Adrenal gland (tissue), 12 donors: ENCODE measurements around the gene GLB1L. TPM values are rescaled to one million over a fixed set of nuclear protein-coding genes. Genes with fewer than 3 reads are reported as not detected.
A peak's percentile ranks its signal among the peaks of the same experiment; 100 is the strongest.

Experiments
- DNase-seq, 7 donors: peaks; one replicate each; pipeline ENCODE4 v3.0.0-alpha.2; 2019 to 2020
- H3K27ac ChIP-seq, 5 donors: fragments of 200-600 bp; sonication (generic) in 4 of 5; 1 replicate in 3 of 5; 2 replicates in 2 of 5; pipeline versions ENCODE4 v1.5.1 to v1.8.0; 2016 to 2020; ENCODE audit warnings: mild to moderate bottlenecking in 1 of 5
- H3K27me3 ChIP-seq: fragments of 200-600 bp; 2 replicates; pipeline ENCODE4 v1.8.0; 2021
- H3K36me3 ChIP-seq, 2 donors: fragments of 200-600 bp; replicated peaks in 1 of 2; 1 replicate in 1 of 2; 2 replicates in 1 of 2; pipeline versions ENCODE4 v1.5.1 to v1.8.0; 2018 to 2022
- H3K4me1 ChIP-seq, 2 donors: fragments of 200-600 bp; replicated peaks in 1 of 2; 1 replicate in 1 of 2; 2 replicates in 1 of 2; pipeline versions ENCODE4 v1.5.1 to v1.8.0; 2018 to 2021
- H3K4me3 ChIP-seq, 4 donors: fragments of 200-600 bp; sonication (generic) in 3 of 4; one replicate each; pipeline ENCODE4 v1.5.1; 2016 to 2018
- H3K9me3 ChIP-seq, 3 donors: fragments of 200-600 bp; sonication (generic) in 1 of 3; replicated peaks in 1 of 3; 1 replicate in 2 of 3; 2 replicates in 1 of 3; pipeline versions ENCODE4 v1.5.1 to v1.8.0; 2016 to 2021
- CTCF ChIP-seq, 6 experiments: fragments of 450-650 bp in 4 of 6; fragments of 200-600 bp in 2 of 6; sonication (generic) in 1 of 6; IDR thresholded peaks; 1 replicate in 5 of 6; 2 replicates in 1 of 6; pipeline versions ENCODE4 v1.5.1 to v1.8.0; 2016 to 2021; ENCODE audit warnings: antibody characterized with exemption in 6 of 6, mild to moderate bottlenecking in 2 of 6, moderate library complexity in 1 of 6
- POLR2A ChIP-seq, 2 donors: fragments of 450-650 bp; IDR thresholded peaks; one replicate each; pipeline ENCODE4 v1.6.1; 2017; ENCODE audit warnings: antibody characterized with exemption in 2 of 2, mild to moderate bottlenecking in 2 of 2, moderate library complexity in 1 of 2
- WGBS, 4 donors: extraction: QIAGEN DNeasy Blood & Tissue Kit in 2 of 4; methylation state at CpG; one replicate each; pipeline versions ENCODE4 v1.1.5 to v1.1.7; 2013 to 2017; 5-methylcytosine and 5-hydroxymethylcytosine counted together
- intact Hi-C, 2 donors: fragments of 100-400 bp; cut with DNase I; formaldehyde crosslinking; loops; one replicate each; pipeline versions ENCODE4 v1.14.1 to v1.15.0; 2022 to 2023
- polyA plus RNA-seq, 3 donors: library from polyadenylated mRNA; stranded (reverse); fragments of 200-250 nt in 2 of 3; fragments of 350-450 nt in 1 of 3; fragmentation: Illumina TruSeq in 1 of 3; extraction: RNeasy Lipid Tissue Mini Kit (QIAGEN cat#74804) in 1 of 3; gene quantifications; one replicate each; pipeline ENCODE4 v1.2.3, GENCODE V29; 2013 to 2014
- total RNA-seq, 9 donors: library from RNA; depleted of rRNA in 4 of 9; stranded (reverse); fragments of >200 nt in 4 of 9; fragments of 120-200 nt in 1 of 9; fragmentation: NEBNext Ultra II Directional in 1 of 9; extraction: Animal tissue kit (Norgen Biotek cat#: 25700) in 1 of 9; gene quantifications; one replicate each; pipeline versions ENCODE4 v1.1.0 to v1.2.4, GENCODE V29; 2013 to 2023
- donor health status: healthy with polysubstance abuse.
- donor health status: Bipolar disorder and iron deficiency.
- donor health status: DM: yes; HTN: yes; CAD: no.
- donor health status: DM: no; HTN: no; CAD: no.
- donor health status: DM: no; HTN: no; CAD: no.
- donor health status: DM: yes; HTN: yes; CAD: no.

Gene GLB1L
- total and polyA plus RNA-seq, 12 donors: 6.3 to 25.0 (median 14.5) TPM

GRCh38 chr2:219272356-219272755, 27.1 kb upstream of the GLB1L start:
- DNase-seq: no peak
- Histone ChIP-seq H3K27me3 (no peaks in the 10 kb centered on the region), H3K4me1 (peaks cover 0 to 14% of the 10 kb centered on the region in 2 donors), H3K9me3 (no peaks in the 10 kb centered on the region), H3K36me3 (no peaks in the 10 kb centered on the region), H3K4me3 (no peak overlapping the region), H3K27ac (peak overlapping the region in 1 of 5 donors; percentile 90)
- TF ChIP-seq POLR2A (IDR thresholded peaks at IDR 0.05): no peak
- TF ChIP-seq CTCF (IDR thresholded peaks at IDR 0.05): no peak
- intact Hi-C loops: no loop called here
- WGBS, 4 donors: 88 to 92% (median 89%) methylated on average over 4 of the region's 4 CpGs

GRCh38 chr2:219271021-219271420, 25.8 kb upstream of the GLB1L start:
- DNase-seq: no peak
- no peak overlapping the region for H3K4me3 ChIP-seq
- no peaks in the 10 kb centered on the region for H3K27me3 ChIP-seq
- H3K9me3 ChIP-seq: no peaks in the 10 kb centered on the region
- no peaks in the 10 kb centered on the region for H3K36me3 ChIP-seq
- no peak for TF ChIP-seq CTCF (IDR thresholded peaks at IDR 0.05)
- no peak for TF ChIP-seq POLR2A (IDR thresholded peaks at IDR 0.05)
- intact Hi-C loops: no loop called here
- peaks cover 0 to 14% of the 10 kb centered on the region in 2 donors for H3K4me1 ChIP-seq
- whole genome bisulfite sequencing, 4 donors: 77 to 91% (median 84%) methylated on average over 2 of the region's 2 CpGs
- no peak overlapping the region for H3K27ac ChIP-seq

GRCh38 chr2:219270055-219270372, 24.8 kb upstream of the GLB1L start:
- Histone ChIP-seq H3K27ac (no peak overlapping the region), H3K4me1 (peaks cover 0 to 14% of the 10 kb centered on the region in 2 donors), H3K36me3 (no peaks in the 10 kb centered on the region), H3K9me3 (no peaks in the 10 kb centered on the region), H3K27me3 (no peaks in the 10 kb centered on the region), H3K4me3 (no peak overlapping the region)
- 81 to 93% (median 87%) methylated on average over 5 of the region's 5 CpGs for WGBS, 4 donors
- intact Hi-C loops: no loop called here
- TF ChIP-seq POLR2A (IDR thresholded peaks at IDR 0.05): no peak
- no peak for TF ChIP-seq CTCF (IDR thresholded peaks at IDR 0.05)
- DNase-seq: no peak

GRCh38 chr2:219269362-219270054, 24.3 kb upstream of the GLB1L start:
- no peaks in the 10 kb centered on the region for H3K9me3 ChIP-seq
- H3K4me3 ChIP-seq: no peak overlapping the region
- no peaks in the 10 kb centered on the region for H3K27me3 ChIP-seq
- WGBS, 4 donors: 43 to 69% (median 49%) methylated on average over 4 to 8 of the region's 8 CpGs
- DNase-seq: peak; percentile 63 to 89 (median 81)
- TF ChIP-seq POLR2A (IDR thresholded peaks at IDR 0.05) (no peak), CTCF (IDR thresholded peaks at IDR 0.05) (no peak)
- H3K4me1 ChIP-seq: peaks cover 0 to 14% of the 10 kb centered on the region in 2 donors
- intact Hi-C loops: no loop called here
- H3K36me3 ChIP-seq: no peaks in the 10 kb centered on the region
- peak overlapping the region in 1 of 5 donors; percentile 1 for H3K27ac ChIP-seq
